Uterus (tissue), 4 donors: Measurements from ENCODE around the gene WNT7A. TPM values are rescaled to one million over a fixed set of nuclear protein-coding genes. Genes with fewer than 3 reads are reported as not detected.

ENCODE experiments used
- DNase-seq, 2 donors: peaks; one replicate each; pipeline ENCODE4 v3.0.0-alpha.2; 2019 to 2020
- H3K27ac ChIP-seq, 2 donors: fragments of 200-600 bp; sonication (generic); 1 replicate in 1 of 2; 2 replicates in 1 of 2; pipeline ENCODE4 v1.5.1; 2016 to 2018
- H3K27me3 ChIP-seq, 2 donors: fragments of 200-600 bp; sonication (generic); one replicate each; pipeline ENCODE4 v1.5.1; 2018 to 2019; ENCODE audit warnings: control low read depth in 1 of 2
- H3K36me3 ChIP-seq, 2 donors: fragments of 200-600 bp; sonication (generic); one replicate each; pipeline ENCODE4 v1.5.1; 2019; ENCODE audit warnings: control low read depth in 1 of 2
- H3K4me1 ChIP-seq, 2 donors: fragments of 200-600 bp; sonication (generic); one replicate each; pipeline ENCODE4 v1.5.1; 2018 to 2019; ENCODE audit warnings: control low read depth in 1 of 2
- H3K4me3 ChIP-seq, 2 donors: fragments of 200-600 bp; sonication (generic); 1 replicate in 1 of 2; 2 replicates in 1 of 2; pipeline ENCODE4 v1.5.1; 2018 to 2019; ENCODE audit warnings: mild to moderate bottlenecking in 1 of 2
- H3K9me3 ChIP-seq, 2 donors: fragments of 200-600 bp; sonication (generic); one replicate each; pipeline ENCODE4 v1.5.1; 2019; ENCODE audit warnings: control low read depth in 1 of 2
- CTCF ChIP-seq, 4 experiments: fragments of 200-600 bp in 2 of 4; fragments of 450-650 bp in 2 of 4; sonication (generic) in 2 of 4; IDR thresholded peaks; one replicate each; pipeline ENCODE4 v1.5.1; 2016 to 2019; ENCODE audit warnings: antibody characterized with exemption in 4 of 4, mild to moderate bottlenecking in 2 of 4, moderate library complexity in 1 of 4
- POLR2A ChIP-seq, 2 donors: fragments of 450-650 bp; IDR thresholded peaks; one replicate each; pipeline ENCODE4 v1.6.1; 2016; ENCODE audit warnings: antibody characterized with exemption in 2 of 2, mild to moderate bottlenecking in 1 of 2, moderate library complexity in 1 of 2
- intact Hi-C: fragments of 100-400 bp; cut with DNase I; formaldehyde crosslinking; loops from one replicate; pipeline ENCODE4 v1.15.1; 2023; ENCODE audit warnings: low total_unique reads
- total RNA-seq, 4 donors: library from RNA; depleted of rRNA in 3 of 4; stranded (reverse); fragments of >200 nt in 3 of 4; gene quantifications; one replicate each; pipeline versions ENCODE4 v1.1.0 to v1.2.4, GENCODE V29; 2014 to 2023
- donor health status: DM: yes; HTN: yes; CAD: no.

WNT7A gene
- total RNA-seq, 4 donors from 2014 or later = 0.21 to 19.8 (median 0.26) TPM; not detected in 1

DNA sequence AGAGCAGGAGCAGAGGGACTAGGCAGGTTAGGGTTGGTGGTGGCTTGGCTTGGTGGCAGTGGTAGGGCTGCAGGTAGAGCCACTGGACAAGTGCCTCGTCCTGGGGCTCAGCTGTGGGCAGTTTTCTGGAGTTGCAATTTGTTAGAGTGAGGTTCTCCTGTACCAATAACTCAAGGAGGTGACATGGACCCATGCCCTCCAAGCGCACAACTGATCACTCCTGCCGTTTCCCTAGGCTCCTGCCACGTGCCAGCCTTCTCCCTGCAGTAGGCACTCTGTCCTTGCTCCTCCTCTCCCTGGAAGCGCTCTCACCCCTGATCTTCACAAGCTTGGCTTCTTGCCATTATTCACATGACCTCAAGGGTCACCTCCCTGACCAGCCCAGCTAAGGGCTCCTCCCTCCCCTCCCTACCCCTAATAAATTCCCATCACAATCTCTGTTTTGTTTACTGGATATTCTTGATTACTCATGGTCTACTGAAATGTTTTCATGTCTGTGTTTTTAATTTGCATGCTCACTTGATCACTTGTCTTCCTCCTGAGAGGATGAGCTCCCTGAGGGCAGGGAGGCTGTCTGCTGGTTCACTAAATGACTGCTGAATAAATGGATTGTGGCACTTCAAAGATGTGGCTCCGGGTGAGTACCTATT, 3.3 kb downstream of the WNT7A start:
- Histone ChIP-seq H3K4me3 (no peak overlapping the region), H3K27ac (no peak overlapping the region), H3K4me1 (peaks cover 0 to 16% of the 10 kb centered on the region in 2 donors), H3K9me3 (no peaks in the 10 kb centered on the region), H3K36me3 (no peaks in the 10 kb centered on the region), H3K27me3 (peaks cover 4 to 19% of the 10 kb centered on the region in 2 donors)
- no peak for DNase-seq
- intact Hi-C loops = no loop called here
- TF ChIP-seq CTCF (IDR thresholded peaks at IDR 0.05) (no peak), POLR2A (IDR thresholded peaks at IDR 0.05) (no peak)

DNA sequence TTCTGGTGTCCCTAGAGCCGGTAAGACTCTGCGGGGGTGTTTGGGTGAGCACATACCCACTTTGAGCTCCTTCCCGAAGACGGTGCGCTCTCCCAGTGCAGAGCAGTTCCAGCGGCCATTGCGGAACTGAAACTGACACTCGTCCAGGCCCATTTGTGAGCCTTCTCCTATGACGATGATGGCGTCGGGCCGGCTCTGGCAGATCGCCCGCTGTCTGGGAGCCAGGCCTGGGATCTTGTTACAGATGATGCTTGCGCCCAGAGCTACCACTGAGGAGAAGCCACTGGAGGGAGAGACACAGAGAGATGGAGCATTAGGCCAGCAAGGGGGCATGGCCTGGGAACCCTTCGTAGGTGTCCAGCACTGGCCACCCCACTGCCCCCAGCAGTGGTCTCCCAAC, 5.0 kb downstream of the WNT7A start:
- peaks cover 0 to 16% of the 10 kb centered on the region in 2 donors for H3K4me1 ChIP-seq
- no peak overlapping the region for H3K27ac ChIP-seq
- intact Hi-C loops = no loop called here
- no peak overlapping the region for H3K4me3 ChIP-seq
- no peaks in the 10 kb centered on the region for H3K36me3 ChIP-seq
- H3K27me3 ChIP-seq = peaks cover 4 to 19% of the 10 kb centered on the region in 2 donors
- no peak for DNase-seq
- TF ChIP-seq CTCF (IDR thresholded peaks at IDR 0.05) (no peak), POLR2A (IDR thresholded peaks at IDR 0.05) (no peak)
- no peaks in the 10 kb centered on the region for H3K9me3 ChIP-seq

- no peak for DNase-seq
- peaks cover 4 to 12% of the 10 kb centered on the region in 2 donors for H3K27me3 ChIP-seq
Observed at GRCh38 chr3:13873818-13874217, 6.1 kb downstream of the WNT7A start.

GRCh38 chr3:13872451-13872850, 7.4 kb downstream of the WNT7A start:
- peaks cover 0 to 4% of the 10 kb centered on the region in 2 donors for H3K27me3 ChIP-seq
- H3K9me3 ChIP-seq = no peaks in the 10 kb centered on the region
- DNase-seq = no peak
- TF ChIP-seq POLR2A (IDR thresholded peaks at IDR 0.05) = no peak
- TF ChIP-seq CTCF (IDR thresholded peaks at IDR 0.05) = no peak
- intact Hi-C loops = no loop called here
- H3K36me3 ChIP-seq = no peaks in the 10 kb centered on the region
- no peak overlapping the region for H3K4me3 ChIP-seq
- H3K27ac ChIP-seq = no peak overlapping the region
- H3K4me1 ChIP-seq = no peaks in the 10 kb centered on the region

More at GRCh38 chr3:13873818-13874217, 6.1 kb downstream of the WNT7A start:
- TF ChIP-seq CTCF (IDR thresholded peaks at IDR 0.05) (no peak), POLR2A (IDR thresholded peaks at IDR 0.05) (no peak)
- peaks cover 0 to 7% of the 10 kb centered on the region in 2 donors for H3K4me1 ChIP-seq
- intact Hi-C loops = no loop called here
- no peaks in the 10 kb centered on the region for H3K9me3 ChIP-seq
- H3K27ac ChIP-seq = no peak overlapping the region
- no peaks in the 10 kb centered on the region for H3K36me3 ChIP-seq
- H3K4me3 ChIP-seq = no peak overlapping the region

DNA sequence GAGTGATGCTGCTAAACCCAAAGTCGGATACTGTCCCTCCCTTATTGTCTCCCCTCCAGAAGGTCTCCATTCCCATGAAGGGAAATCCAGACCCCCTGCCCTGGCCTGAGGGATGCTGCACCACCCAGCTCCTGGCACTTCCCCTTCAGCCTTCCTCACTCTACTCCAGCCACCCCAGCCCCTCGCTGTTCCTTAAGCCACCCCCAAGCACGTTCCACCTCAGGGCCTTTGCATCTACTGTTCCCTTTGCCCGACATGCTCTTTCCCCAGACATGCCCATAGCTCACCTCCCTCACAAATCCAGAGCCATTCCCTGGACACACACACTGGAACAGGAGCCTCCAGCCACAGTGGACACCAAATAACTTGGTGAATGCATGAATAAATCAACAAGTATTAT, 8.1 kb downstream of the WNT7A start:
- H3K27ac ChIP-seq = no peak overlapping the region
- no peaks in the 10 kb centered on the region for H3K36me3 ChIP-seq
- H3K4me3 ChIP-seq = no peak overlapping the region
- no peak for DNase-seq
- H3K4me1 ChIP-seq = no peaks in the 10 kb centered on the region
- no peaks in the 10 kb centered on the region for H3K9me3 ChIP-seq
- no peak for TF ChIP-seq CTCF (IDR thresholded peaks at IDR 0.05)
- TF ChIP-seq POLR2A (IDR thresholded peaks at IDR 0.05) = no peak
- H3K27me3 ChIP-seq = no peaks in the 10 kb centered on the region
- intact Hi-C loops = no loop called here
